Measurements from ENCODE around the gene CARD14. TPM values are rescaled to one million over a fixed set of nuclear protein-coding genes. Genes with fewer than 3 reads are reported as not detected.

CARD14 gene
- total RNA-seq, 1 donor from 2014 or later: 1.6 TPM

DNA sequence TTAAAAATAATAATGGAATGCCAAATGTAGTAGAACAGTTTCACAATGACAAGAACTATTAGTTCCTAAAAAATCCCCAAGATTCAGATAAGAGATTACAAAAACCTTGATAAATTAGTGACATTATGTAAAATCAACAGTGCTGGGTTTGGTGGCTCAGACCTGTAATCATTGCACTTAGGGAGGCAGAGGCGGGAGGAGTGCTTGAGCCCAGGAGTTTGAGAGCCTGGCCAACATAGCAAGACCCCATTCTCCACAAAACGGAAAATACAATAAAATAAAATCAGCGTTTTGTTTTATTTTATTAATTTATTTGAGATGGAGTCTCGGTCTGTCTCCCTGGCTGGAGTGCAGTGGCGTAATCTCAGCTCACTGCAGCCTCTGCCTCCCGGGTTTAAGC lies 4.1 kb downstream of the CARD14 start:
- DNase-seq (ENCODE audit: low read depth) (no peak), FAIRE-seq (no peak)
- no peak overlapping the region for H3K4me3 ChIP-seq (ENCODE audit: low read depth, low read length)
- no peak for TF ChIP-seq CTCF (IDR thresholded peaks at IDR 0.05; ENCODE audit: insufficient read depth, low read length, severe bottlenecking)
- no peaks in the 10 kb centered on the region for H3K36me3 ChIP-seq (ENCODE audit: control insufficient read depth, insufficient read depth, low read length)
- no peaks in the 10 kb centered on the region for H3K27me3 ChIP-seq (ENCODE audit: control insufficient read depth, insufficient read depth, low read length)

DNA sequence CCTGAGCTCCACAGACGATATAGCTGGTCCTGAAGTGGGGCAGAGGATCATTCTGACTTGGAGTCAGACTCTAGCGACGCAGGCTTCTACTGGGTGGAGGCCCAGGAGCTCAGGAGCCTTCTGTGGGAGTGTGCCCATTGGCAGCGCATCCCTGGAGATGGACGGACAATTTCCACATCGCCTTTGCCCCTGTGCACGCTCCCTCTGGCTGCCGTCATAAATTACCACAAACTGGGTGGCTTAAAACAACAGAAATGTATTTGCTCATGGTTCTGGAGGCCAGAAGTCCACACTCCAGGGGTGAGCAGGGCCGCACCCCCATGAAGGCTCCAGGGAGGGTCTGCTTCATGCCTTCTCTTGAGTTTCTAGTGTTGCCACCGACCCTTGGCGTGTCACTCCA lies 6.9 kb downstream of the CARD14 start:
- no peak for FAIRE-seq
- DNase-seq (ENCODE audit: low read depth): no peak
- no peaks in the 10 kb centered on the region for H3K36me3 ChIP-seq (ENCODE audit: control insufficient read depth, insufficient read depth, low read length)
- TF ChIP-seq CTCF (IDR thresholded peaks at IDR 0.05; ENCODE audit: insufficient read depth, low read length, severe bottlenecking): no peak
- H3K27me3 ChIP-seq (ENCODE audit: control insufficient read depth, insufficient read depth, low read length): no peaks in the 10 kb centered on the region
- H3K4me3 ChIP-seq (ENCODE audit: low read depth, low read length): no peak overlapping the region

GRCh38 chr17:80177986-80178595 lies 8.3 kb downstream of the CARD14 start:
- Histone ChIP-seq H3K27me3 (ENCODE audit: control insufficient read depth, insufficient read depth, low read length) (no peaks in the 10 kb centered on the region), H3K4me3 (ENCODE audit: low read depth, low read length) (no peak overlapping the region), H3K36me3 (ENCODE audit: control insufficient read depth, insufficient read depth, low read length) (no peaks in the 10 kb centered on the region)
- no peak for DNase-seq (ENCODE audit: low read depth)
- no peak for TF ChIP-seq CTCF (IDR thresholded peaks at IDR 0.05; ENCODE audit: insufficient read depth, low read length, severe bottlenecking)
- no peak for FAIRE-seq

DNA sequence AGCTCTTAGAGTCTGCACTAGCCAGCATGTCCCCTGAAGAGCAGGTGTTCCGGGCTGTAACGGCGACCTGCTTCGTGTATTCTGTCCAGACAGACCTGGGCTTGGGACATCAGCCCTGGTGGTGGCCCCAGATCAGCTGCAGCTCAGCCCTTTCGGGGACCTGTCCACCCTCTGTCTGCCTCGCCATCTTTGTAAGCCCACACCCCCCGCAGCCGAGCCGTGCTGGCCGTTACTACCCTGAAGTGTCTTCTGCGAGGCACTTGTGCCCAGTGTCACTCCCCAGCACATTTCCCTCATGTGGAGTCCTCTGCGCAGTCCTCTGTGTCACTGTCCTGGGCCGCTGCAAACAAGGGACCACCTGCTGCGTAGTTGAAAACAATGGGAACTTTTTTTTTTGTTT lies 10.4 kb downstream of the CARD14 start:
- Histone ChIP-seq H3K27me3 (ENCODE audit: control insufficient read depth, insufficient read depth, low read length) (no peaks in the 10 kb centered on the region), H3K4me3 (ENCODE audit: low read depth, low read length) (no peak overlapping the region), H3K36me3 (ENCODE audit: control insufficient read depth, insufficient read depth, low read length) (no peaks in the 10 kb centered on the region)
- no peak for TF ChIP-seq CTCF (IDR thresholded peaks at IDR 0.05; ENCODE audit: insufficient read depth, low read length, severe bottlenecking)
- DNase-seq (ENCODE audit: low read depth): no peak
- FAIRE-seq: no peak

DNA sequence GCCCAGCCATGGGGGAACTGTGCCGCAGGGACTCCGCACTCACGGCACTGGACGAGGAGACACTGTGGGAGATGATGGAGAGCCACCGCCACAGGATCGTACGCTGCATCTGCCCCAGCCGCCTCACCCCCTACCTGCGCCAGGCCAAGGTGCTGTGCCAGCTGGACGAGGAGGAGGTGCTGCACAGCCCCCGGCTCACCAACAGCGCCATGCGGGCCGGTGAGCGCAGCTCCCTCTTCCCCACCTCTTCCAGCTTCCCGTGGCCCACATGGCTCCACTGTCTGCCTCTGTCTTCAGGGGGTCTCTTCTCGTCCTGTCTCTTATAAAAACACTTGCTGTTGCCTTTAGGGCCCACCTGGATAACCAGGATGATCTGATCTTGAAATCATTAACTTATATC lies 11.6 kb downstream of the CARD14 start:
- Histone ChIP-seq H3K4me3 (ENCODE audit: low read depth, low read length) (no peak overlapping the region), H3K36me3 (ENCODE audit: control insufficient read depth, insufficient read depth, low read length) (no peaks in the 10 kb centered on the region), H3K27me3 (ENCODE audit: control insufficient read depth, insufficient read depth, low read length) (no peaks in the 10 kb centered on the region)
- TF ChIP-seq CTCF (IDR thresholded peaks at IDR 0.05; ENCODE audit: insufficient read depth, low read length, severe bottlenecking): no peak
- FAIRE-seq: no peak
- no peak for DNase-seq (ENCODE audit: low read depth)

All from bronchial epithelial cell (primary cell).